MCF 10A (cell line): ENCODE results near the gene CSNK1G2. TPM values are rescaled to one million over a fixed set of nuclear protein-coding genes. Genes with fewer than 3 reads are reported as not detected.

Source experiments
- BruUV-seq: library from RNA; stranded (reverse); fragments of 400-500 nt; replicated peaks from 2 replicates; lab custom pipeline; 2021; lab: Mats Ljungman, UMichigan
- CTCF ChIA-PET: fragments of 300-600 bp; sonication (Branson Sonifier 250); formaldehyde crosslinking; extraction: SDS; loops from one replicate; lab custom pipeline; 2021; ENCODE audit warnings: antibody characterized with exemption, inconsistent platforms; lab: Yijun Ruan, JAX
- POLR2A ChIA-PET: fragments of 300-600, 350-650 bp; sonication (Branson Sonifier 250); formaldehyde crosslinking; extraction: SDS; loops from one replicate; lab custom pipeline; 2020; ENCODE audit warnings: antibody characterized with exemption, inconsistent platforms; lab: Yijun Ruan, JAX
- DNase-seq: peaks from one replicate; pipeline ENCODE4 v3.0.0-alpha.2; 2018; ENCODE audit not compliant: unreplicated experiment
- H3K27ac Mint-ChIP-seq: one replicate; pipeline ENCODE4 v1.8.0; 2022; ENCODE audit warnings: mild to moderate bottlenecking, low read depth, mixed read lengths; ENCODE audit not compliant: unreplicated experiment
- H3K27me3 Mint-ChIP-seq: one replicate; pipeline ENCODE4 v1.8.0; 2022; ENCODE audit warnings: mixed read lengths; ENCODE audit not compliant: insufficient read depth, unreplicated experiment
- H3K36me3 Mint-ChIP-seq: one replicate; pipeline ENCODE4 v1.8.0; 2022; ENCODE audit warnings: mild to moderate bottlenecking, moderate library complexity, mixed read lengths; ENCODE audit not compliant: insufficient read depth, unreplicated experiment
- H3K4me1 Mint-ChIP-seq: one replicate; pipeline ENCODE4 v1.8.0; 2022; ENCODE audit warnings: mixed read lengths; ENCODE audit not compliant: insufficient read depth, unreplicated experiment
- H3K4me3 Mint-ChIP-seq: one replicate; pipeline ENCODE4 v1.8.0; 2022; ENCODE audit warnings: mild to moderate bottlenecking, moderate library complexity, mixed read lengths; ENCODE audit not compliant: unreplicated experiment
- H3K9me3 Mint-ChIP-seq: one replicate; pipeline ENCODE4 v1.8.0; 2022; ENCODE audit warnings: mixed read lengths; ENCODE audit not compliant: unreplicated experiment
- intact Hi-C: fragments of 100-400 bp; cut with micrococcal nuclease; formaldehyde crosslinking; loops from 2 replicates; pipeline ENCODE4 v1.14.1; 2022
- total RNA-seq: library from RNA; stranded (reverse); gene quantifications from 2 replicates; pipeline ENCODE4 v1.2.3, GENCODE V29; 2022
- TF ChIP-seq, protein P1 (sequence below): fragments of 200-600 bp; IDR thresholded peaks from one replicate; pipeline ENCODE4 v1.8.0; 2022; ENCODE audit warnings: antibody characterized with exemption, mild to moderate bottlenecking; ENCODE audit not compliant: unreplicated experiment

CSNK1G2 gene
- total RNA-seq, 1 experiment from 2014 or later = 48.5 TPM

DNA sequence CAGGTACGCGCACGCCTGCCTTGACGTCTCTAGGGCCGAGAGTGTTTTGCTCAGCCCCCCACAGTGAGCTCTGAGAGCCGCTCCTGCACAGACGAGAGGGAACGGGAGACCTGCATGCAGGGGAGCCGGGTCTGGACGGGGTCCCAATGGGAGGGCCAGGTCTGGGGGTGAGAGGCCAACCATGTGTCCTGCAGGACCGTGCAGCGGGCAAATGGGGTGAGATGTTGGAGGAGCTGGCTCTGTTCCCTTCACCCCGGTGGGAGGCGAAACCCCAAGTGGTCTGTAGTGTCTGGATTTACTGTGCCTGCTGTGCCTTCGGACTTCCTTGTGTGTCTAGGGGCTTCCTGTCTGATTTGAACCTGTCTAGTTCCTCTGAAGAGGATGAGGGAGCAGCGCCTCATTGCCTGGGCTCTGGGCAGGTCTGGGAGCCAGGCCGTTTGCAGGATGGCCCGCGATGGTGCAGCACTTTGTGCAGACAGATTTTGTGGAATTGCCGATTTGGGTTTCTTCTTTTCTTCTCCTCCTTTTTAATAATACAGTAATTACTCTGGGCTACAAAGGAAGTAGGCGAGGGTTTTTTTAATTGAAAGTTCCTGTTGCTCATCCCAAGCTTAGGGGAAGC lies 2.1 kb downstream of the CSNK1G2 start:
- no peak for DNase-seq
- Mint-ChIP-seq H3K27me3 (no peaks in the 10 kb centered on the region), H3K36me3 (no peaks in the 10 kb centered on the region), H3K9me3 (no peaks in the 10 kb centered on the region), H3K4me1 (peaks cover 12% of the 10 kb centered on the region), H3K27ac (peak overlapping the region; percentile 75), H3K4me3 (peak overlapping the region; percentile 83)
- TF ChIP-seq, protein P1, sequence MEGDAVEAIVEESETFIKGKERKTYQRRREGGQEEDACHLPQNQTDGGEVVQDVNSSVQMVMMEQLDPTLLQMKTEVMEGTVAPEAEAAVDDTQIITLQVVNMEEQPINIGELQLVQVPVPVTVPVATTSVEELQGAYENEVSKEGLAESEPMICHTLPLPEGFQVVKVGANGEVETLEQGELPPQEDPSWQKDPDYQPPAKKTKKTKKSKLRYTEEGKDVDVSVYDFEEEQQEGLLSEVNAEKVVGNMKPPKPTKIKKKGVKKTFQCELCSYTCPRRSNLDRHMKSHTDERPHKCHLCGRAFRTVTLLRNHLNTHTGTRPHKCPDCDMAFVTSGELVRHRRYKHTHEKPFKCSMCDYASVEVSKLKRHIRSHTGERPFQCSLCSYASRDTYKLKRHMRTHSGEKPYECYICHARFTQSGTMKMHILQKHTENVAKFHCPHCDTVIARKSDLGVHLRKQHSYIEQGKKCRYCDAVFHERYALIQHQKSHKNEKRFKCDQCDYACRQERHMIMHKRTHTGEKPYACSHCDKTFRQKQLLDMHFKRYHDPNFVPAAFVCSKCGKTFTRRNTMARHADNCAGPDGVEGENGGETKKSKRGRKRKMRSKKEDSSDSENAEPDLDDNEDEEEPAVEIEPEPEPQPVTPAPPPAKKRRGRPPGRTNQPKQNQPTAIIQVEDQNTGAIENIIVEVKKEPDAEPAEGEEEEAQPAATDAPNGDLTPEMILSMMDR = no peak
- POLR2A ChIA-PET = interaction anchor here (0.8 to 1.1 kb wide), 5 partner anchors 15 to 117 kb away, joined by 3 to 4 read pairs (median 4); no protein-coding TSS in a partner anchor
- intact Hi-C loops = no loop called here
- no TSS peak for BruUV-seq
- CTCF ChIA-PET = interaction anchor here (0.5 to 1.3 kb wide), 4 partner anchors 12 to 128 kb away, joined by 3 to 5 read pairs (median 4); no protein-coding TSS in a partner anchor

DNA sequence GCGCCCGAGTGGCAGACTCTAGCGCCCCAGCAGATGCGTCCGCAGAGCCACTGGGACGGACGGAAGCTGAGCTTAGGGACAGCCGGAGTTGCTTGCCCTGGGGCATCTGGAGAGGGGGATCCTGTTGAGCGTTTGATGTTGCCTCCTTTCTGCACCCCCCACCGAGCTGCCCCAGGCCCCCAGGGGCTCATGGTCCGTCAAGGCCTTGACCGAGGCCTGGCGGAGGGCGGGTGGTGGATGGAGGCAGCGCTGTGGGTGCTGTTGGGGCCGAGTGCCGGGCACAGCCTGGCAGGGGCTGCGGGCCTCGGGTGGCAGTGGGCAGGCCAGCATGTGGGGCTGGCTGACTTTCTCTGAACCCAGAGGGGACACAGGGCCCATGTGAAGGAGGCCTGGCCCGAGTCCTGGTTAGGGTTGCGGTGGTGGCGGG lies 2.7 kb downstream of the CSNK1G2 start:
- BruUV-seq = no TSS peak
- H3K4me3 Mint-ChIP-seq = peak overlapping the region; percentile 83

DNA sequence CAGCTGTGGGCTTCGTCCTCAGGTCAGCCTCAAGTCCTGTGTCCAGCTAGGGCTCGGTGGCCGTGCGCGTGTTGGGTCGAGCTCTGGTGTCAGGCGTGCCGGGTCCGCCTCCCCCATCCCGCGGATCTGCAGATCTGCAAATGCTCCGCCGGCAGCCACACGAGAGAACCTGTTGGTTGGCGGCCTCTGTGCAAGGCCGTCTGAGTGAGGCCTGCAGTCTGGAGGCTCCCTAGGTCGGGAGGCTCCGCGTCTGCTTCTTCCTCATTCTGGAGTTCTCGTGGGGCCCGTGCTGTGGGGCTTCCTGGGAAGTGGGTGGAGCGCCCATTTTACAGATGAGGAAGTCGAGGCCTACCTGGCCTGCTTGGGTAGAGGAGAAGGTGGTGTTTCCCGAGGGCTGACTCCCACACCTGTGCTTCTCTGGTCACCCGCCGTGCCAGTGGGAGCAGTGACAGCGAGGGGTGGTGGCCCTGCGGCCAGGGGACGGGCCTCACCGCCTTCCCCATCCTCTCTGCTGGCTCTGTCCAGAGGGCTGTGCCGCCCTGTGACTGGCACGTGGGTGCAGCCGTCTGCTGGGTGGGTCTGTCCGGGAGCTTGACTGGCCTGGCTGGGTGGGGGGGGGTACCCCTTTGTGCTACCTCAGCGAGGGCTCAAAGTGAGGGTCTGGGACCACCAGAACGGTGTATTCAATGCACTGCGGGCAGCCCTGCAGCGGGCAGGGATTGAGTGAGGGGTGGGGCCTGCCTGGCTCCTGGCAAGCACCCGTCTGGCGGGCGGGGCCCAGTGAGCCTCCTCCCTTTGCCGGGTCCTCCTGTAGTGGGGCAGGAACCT lies 3.3 kb downstream of the CSNK1G2 start:
- TF ChIP-seq, protein P1 = no peak
- intact Hi-C loops = no loop called here
- no peaks in the 10 kb centered on the region for H3K36me3 Mint-ChIP-seq
- ChIA-PET POLR2A (no interaction called here), CTCF (interaction anchor here (0.5 kb wide), 1 partner anchor 59 kb away, joined by 5 read pairs; no protein-coding TSS in a partner anchor)
- DNase-seq = no peak
- peaks cover 12% of the 10 kb centered on the region for H3K4me1 Mint-ChIP-seq
- no peaks in the 10 kb centered on the region for H3K9me3 Mint-ChIP-seq
- no TSS peak for BruUV-seq
- no peak overlapping the region for H3K27ac Mint-ChIP-seq
- H3K4me3 Mint-ChIP-seq = peak overlapping the region; percentile 21
- H3K27me3 Mint-ChIP-seq = no peaks in the 10 kb centered on the region

More for the DNA sequence above, 2.7 kb downstream of the CSNK1G2 start:
- TF ChIP-seq, protein P1 = no peak
- Mint-ChIP-seq H3K27me3 (no peaks in the 10 kb centered on the region), H3K36me3 (no peaks in the 10 kb centered on the region), H3K4me1 (peaks cover 12% of the 10 kb centered on the region), H3K9me3 (no peaks in the 10 kb centered on the region), H3K27ac (peak overlapping the region; percentile 75)
- DNase-seq = no peak
- ChIA-PET CTCF (no interaction called here), POLR2A (no interaction called here)
- intact Hi-C loops = no loop called here

DNA sequence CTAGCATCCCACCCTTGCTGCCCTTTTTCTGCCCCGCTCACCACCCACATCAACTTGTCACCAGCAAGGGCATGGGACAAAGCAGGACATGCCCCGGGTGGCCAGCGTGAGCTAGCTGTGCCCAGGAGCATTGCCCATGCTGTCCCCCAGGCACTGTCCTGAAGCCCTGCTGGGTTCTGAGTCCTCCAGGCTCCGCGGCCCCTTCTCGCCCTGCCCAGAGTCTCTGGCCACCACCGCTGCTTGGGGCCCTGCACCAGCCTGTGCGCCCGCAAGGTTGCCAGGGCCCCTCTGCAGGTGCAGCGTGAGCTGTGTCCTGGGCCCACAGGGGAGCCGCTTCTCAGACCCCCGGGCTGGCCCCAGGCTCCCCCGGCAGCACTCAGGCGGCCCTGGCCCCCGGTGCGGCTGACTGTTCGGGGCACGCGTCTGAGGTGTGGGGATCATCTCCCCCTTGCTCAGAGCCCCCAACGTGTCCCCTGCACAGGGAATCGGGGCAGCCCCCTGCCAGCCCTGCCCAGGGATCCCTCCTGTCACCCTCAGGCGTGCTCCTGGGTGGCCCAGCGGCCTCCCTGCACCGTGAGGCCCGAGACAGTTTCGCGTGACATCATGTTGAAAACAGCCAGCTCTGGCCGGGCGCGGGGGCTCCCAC lies 4.1 kb downstream of the CSNK1G2 start:
- Mint-ChIP-seq H3K27ac (no peak overlapping the region), H3K4me1 (peaks cover 12% of the 10 kb centered on the region), H3K9me3 (no peaks in the 10 kb centered on the region), H3K36me3 (peaks cover under 1% of the 10 kb centered on the region), H3K27me3 (no peaks in the 10 kb centered on the region), H3K4me3 (no peak overlapping the region)
- no TSS peak for BruUV-seq
- POLR2A ChIA-PET = no interaction called here
- intact Hi-C loops = no loop called here
- no peak for DNase-seq
- CTCF ChIA-PET = interaction anchor here (0.5 to 0.9 kb wide), 4 partner anchors 17 to 622 kb away, joined by 3 to 5 read pairs (median 4); no protein-coding TSS in a partner anchor
- TF ChIP-seq, protein P1 = no peak
